Panc1 (cell line): ENCODE measurements around the gene MYO16.

Source experiments
- CTCF ChIP-seq: fragments of 450-650 bp; IDR thresholded peaks from 2 replicates; pipeline ENCODE4 v1.5.1; 2017; ENCODE audit warnings: mild to moderate bottlenecking
- POLR2AphosphoS5 ChIP-seq: IDR thresholded peaks from 2 replicates; pipeline ENCODE4 v1.6.1; 2012; ENCODE audit warnings: mild to moderate bottlenecking, low read depth, low read length, moderate library complexity
- REST ChIP-seq, 2 experiments: IDR thresholded peaks; 2 replicates each; pipeline ENCODE4 v1.6.1; 2011 to 2012; ENCODE audit warnings: low read depth in 2 of 2, control low read depth in 1 of 2, low read length in 1 of 2, mild to moderate bottlenecking in 1 of 2, moderate library complexity in 1 of 2; ENCODE audit not compliant: insufficient read depth in 1 of 2
- SIN3A ChIP-seq: IDR thresholded peaks from 2 replicates; pipeline ENCODE4 v1.6.1; 2012; ENCODE audit warnings: low read depth, mild to moderate bottlenecking, low read length, moderate library complexity, borderline replicate concordance; ENCODE audit not compliant: insufficient read depth
- TCF7L2 ChIP-seq: IDR thresholded peaks from 2 replicates; pipeline ENCODE4 v1.6.1; 2011; ENCODE audit warnings: mild to moderate bottlenecking, low read depth, low read length, inconsistent platforms

GRCh38 chr13:108707584-108707983, 78.2 kb downstream of the MYO16 start:
- TF ChIP-seq CTCF (no peak), SIN3A (no peak), POLR2AphosphoS5 (no peak), REST (IDR thresholded peaks at IDR 0.05; ENCODE audit: insufficient read depth in 1 of 2, low read depth in 2 of 2, low read length in 1 of 2) (no peak), TCF7L2 (no peak)
